ENCODE results near the gene MFAP2.
A peak's percentile ranks its signal among the peaks of the same experiment; 100 is the strongest.

Gene MFAP2

DNA sequence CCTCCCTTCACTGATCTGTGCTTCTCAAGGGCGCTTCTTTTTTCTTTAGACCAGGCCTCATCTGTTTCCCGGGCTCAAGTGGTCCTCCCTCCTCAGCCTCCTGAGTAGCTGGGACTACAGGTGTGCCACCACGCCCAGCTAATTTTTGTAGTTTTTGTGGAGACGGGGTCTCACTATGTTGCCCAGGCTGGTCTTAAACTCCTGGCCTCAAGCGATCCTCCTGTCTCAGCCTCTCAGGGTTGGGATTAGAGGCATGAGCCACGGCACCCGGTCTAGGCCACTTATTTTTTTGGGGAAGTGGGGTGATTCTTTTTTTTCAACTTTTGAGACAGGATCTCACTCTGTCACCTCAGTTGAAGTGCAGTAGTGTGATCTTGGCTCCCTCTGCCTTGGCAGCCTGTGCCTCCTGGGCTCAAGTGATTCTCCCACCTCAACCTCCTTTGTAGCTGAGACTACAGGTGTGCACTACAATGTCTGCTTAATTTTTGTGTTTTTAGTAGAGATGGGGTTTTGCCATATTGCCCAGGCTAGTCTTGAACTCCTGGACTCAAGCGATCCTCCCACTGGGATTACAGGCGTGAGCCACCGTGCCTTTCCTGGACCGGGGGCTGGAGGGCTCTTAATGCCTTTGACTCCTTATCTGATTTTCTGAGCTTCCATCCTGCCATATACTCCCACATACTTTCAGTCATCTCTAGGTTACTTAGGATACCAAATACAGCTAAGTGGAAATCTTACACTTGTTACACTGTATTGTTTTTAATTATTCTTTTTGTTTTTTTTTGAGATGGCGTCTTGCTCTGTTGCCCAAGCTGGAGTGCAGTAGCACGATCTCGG lies 18.9 kb downstream of the MFAP2 start:
- Mint-ChIP-seq H3K36me3 (ENCODE audit: low read depth) (peaks cover 16% of the 10 kb centered on the region), H3K9me3 (no peaks in the 10 kb centered on the region), H3K4me3 (peak overlapping the region; percentile 73), H3K4me1 (peaks cover 25% of the 10 kb centered on the region), H3K27ac (no peak overlapping the region), H3K27me3 (ENCODE audit: low read depth, poor library complexity) (no peaks in the 10 kb centered on the region)
- TF ChIP-seq, protein P1, sequence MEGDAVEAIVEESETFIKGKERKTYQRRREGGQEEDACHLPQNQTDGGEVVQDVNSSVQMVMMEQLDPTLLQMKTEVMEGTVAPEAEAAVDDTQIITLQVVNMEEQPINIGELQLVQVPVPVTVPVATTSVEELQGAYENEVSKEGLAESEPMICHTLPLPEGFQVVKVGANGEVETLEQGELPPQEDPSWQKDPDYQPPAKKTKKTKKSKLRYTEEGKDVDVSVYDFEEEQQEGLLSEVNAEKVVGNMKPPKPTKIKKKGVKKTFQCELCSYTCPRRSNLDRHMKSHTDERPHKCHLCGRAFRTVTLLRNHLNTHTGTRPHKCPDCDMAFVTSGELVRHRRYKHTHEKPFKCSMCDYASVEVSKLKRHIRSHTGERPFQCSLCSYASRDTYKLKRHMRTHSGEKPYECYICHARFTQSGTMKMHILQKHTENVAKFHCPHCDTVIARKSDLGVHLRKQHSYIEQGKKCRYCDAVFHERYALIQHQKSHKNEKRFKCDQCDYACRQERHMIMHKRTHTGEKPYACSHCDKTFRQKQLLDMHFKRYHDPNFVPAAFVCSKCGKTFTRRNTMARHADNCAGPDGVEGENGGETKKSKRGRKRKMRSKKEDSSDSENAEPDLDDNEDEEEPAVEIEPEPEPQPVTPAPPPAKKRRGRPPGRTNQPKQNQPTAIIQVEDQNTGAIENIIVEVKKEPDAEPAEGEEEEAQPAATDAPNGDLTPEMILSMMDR (IDR thresholded peaks at IDR 0.05) = no peak
- no peak for DNase-seq

DNA sequence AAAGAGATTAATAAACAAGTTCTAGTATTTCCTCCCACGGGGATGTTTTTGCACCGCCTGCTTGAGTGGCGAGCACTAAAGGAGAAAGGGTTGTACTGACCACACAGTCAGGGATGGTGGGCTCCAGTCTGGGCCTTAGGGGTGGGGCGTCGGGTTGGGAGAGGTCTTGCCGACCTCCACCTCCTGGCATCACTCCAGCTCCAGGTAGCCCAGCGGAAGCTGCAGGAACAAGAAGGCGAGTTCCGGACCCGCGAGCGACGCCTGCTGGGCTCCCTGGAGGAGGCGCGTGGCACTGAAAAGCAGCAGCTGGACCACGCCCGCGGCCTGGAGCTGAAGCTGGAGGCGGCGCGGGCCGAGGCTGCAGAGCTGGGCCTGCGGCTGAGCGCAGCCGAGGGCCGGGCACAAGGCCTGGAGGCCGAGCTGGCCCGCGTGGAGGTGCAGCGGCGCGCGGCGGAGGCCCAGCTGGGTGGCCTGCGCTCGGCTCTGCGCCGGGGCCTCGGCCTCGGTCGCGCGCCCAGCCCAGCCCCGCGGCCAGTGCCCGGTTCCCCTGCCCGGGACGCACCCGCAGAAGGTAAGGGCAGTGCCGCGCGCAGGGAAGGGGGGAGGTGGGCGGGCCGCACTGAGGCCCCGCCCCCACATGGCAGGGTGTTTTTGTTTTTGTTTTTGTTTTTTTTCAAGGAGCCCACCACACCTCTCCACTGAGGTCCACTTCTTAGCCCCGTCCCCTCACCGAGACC lies 19.7 kb downstream of the MFAP2 start:
- TF ChIP-seq, protein P1 (IDR thresholded peaks at IDR 0.05) = peak; percentile 63
- Mint-ChIP-seq H3K27me3 (ENCODE audit: low read depth, poor library complexity) (no peaks in the 10 kb centered on the region), H3K36me3 (ENCODE audit: low read depth) (peaks cover 13% of the 10 kb centered on the region), H3K9me3 (no peaks in the 10 kb centered on the region), H3K4me1 (peaks cover 23% of the 10 kb centered on the region), H3K4me3 (peak overlapping the region; percentile 79), H3K27ac (no peak overlapping the region)
- peak; percentile 93 for DNase-seq

DNA sequence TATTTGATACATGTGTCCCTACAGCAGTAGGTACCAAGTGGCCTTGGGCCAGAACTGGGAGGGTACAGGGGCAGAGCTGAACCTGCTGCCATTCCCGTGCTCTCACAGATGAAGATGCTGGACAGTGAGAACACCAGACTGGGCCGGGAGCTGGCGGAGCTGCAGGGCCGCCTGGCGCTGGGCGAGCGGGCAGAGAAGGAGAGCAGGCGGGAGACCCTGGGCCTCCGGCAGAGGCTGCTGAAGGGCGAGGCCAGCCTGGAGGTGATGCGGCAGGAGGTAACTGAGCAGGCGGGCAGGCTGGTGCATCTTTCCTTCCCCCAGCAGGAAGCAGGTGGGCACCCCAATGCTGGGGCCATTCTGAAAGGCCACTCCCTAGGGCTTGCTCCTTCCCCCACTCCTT lies 21.9 kb downstream of the MFAP2 start:
- no peak overlapping the region for H3K4me3 Mint-ChIP-seq
- H3K4me1 Mint-ChIP-seq = peaks cover 15% of the 10 kb centered on the region
- H3K9me3 Mint-ChIP-seq = no peaks in the 10 kb centered on the region
- TF ChIP-seq, protein P1 (IDR thresholded peaks at IDR 0.05) = no peak
- no peak for DNase-seq
- no peaks in the 10 kb centered on the region for H3K27me3 Mint-ChIP-seq (ENCODE audit: low read depth, poor library complexity)
- H3K36me3 Mint-ChIP-seq (ENCODE audit: low read depth) = peaks cover 5% of the 10 kb centered on the region
- H3K27ac Mint-ChIP-seq = no peak overlapping the region

DNA sequence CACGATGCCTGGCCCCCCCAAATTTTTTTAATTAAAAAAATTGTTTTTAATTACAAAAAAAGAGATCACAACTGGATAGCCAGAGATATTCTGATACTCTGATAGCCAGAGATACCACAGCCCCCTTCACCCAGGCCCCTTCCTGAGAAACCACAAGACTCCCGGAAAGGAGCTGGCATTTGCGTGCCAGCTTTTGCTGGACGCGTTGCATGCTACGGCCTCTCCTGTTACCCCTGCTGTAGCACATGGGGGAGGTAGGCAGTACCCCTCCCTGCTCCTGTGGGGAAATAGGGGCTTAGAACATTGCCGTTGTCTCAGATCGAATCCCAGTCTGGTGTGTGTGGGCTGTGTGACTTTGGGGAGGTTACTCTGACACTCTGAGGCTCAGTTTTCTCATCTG lies 22.7 kb downstream of the MFAP2 start:
- H3K27me3 Mint-ChIP-seq (ENCODE audit: low read depth, poor library complexity) = no peaks in the 10 kb centered on the region
- TF ChIP-seq, protein P1 (IDR thresholded peaks at IDR 0.05) = no peak
- no peak for DNase-seq
- H3K9me3 Mint-ChIP-seq = no peaks in the 10 kb centered on the region
- peaks cover 18% of the 10 kb centered on the region for H3K4me1 Mint-ChIP-seq
- H3K36me3 Mint-ChIP-seq (ENCODE audit: low read depth) = peaks cover 5% of the 10 kb centered on the region
- H3K27ac Mint-ChIP-seq = no peak overlapping the region
- no peak overlapping the region for H3K4me3 Mint-ChIP-seq

DNA sequence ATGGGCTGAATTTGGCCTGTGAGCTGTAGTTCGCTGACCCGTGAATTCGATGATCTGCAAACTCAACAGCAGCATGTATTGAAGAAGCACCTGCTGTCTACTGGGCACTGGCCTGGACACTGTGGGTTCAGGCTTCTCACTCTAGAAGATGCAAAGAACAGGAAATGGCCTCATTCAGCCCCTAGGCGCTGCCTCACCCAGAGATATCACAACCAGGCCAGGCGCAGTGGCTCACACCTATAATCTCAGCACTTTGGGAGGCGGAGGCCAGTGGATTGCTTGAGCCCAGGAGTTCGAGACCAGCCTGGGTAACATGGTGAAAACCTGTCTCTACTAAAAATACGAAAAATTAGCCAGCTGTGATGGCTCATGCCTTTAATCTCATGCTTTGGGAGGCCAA lies 23.6 kb downstream of the MFAP2 start:
- H3K36me3 Mint-ChIP-seq (ENCODE audit: low read depth) = peaks cover 5% of the 10 kb centered on the region
- no peaks in the 10 kb centered on the region for H3K9me3 Mint-ChIP-seq
- no peak overlapping the region for H3K4me3 Mint-ChIP-seq
- no peaks in the 10 kb centered on the region for H3K27me3 Mint-ChIP-seq (ENCODE audit: low read depth, poor library complexity)
- peaks cover 20% of the 10 kb centered on the region for H3K4me1 Mint-ChIP-seq
- DNase-seq = no peak
- TF ChIP-seq, protein P1 (IDR thresholded peaks at IDR 0.05) = no peak
- no peak overlapping the region for H3K27ac Mint-ChIP-seq

All from nephron progenitor cell (in vitro differentiated cells).